Measurements from ENCODE around the gene ERBB4.

Gene ERBB4

GRCh38 chr2:211837706-211838105, 700.9 kb downstream of the ERBB4 start:
- FAIRE-seq (no peak), DNase-seq (ENCODE audit: low spot score) (no peak)

- DNase-seq (ENCODE audit: low spot score), result no peak
- FAIRE-seq, result no peak
Measured at GRCh38 chr2:211837206-211837605, 701.4 kb downstream of the ERBB4 start.

- DNase-seq (ENCODE audit: low spot score), result no peak
Measured at GRCh38 chr2:211836409-211836808, 702.2 kb downstream of the ERBB4 start.

GRCh38 chr2:211835695-211836094, 702.9 kb downstream of the ERBB4 start:
- no peak for DNase-seq (ENCODE audit: low spot score)
- FAIRE-seq, result no peak

More at GRCh38 chr2:211836409-211836808, 702.2 kb downstream of the ERBB4 start:
- FAIRE-seq, result no peak

GRCh38 chr2:211833582-211834279, 704.9 kb downstream of the ERBB4 start:
- FAIRE-seq, result no peak
- DNase-seq (ENCODE audit: low spot score), result no peak

- no peak for FAIRE-seq
Measured at GRCh38 chr2:211829725-211830124, 708.9 kb downstream of the ERBB4 start.

GRCh38 chr2:211823886-211824479, 714.6 kb downstream of the ERBB4 start:
- FAIRE-seq (no peak), DNase-seq (ENCODE audit: low spot score) (no peak)

More at GRCh38 chr2:211829725-211830124, 708.9 kb downstream of the ERBB4 start:
- no peak for DNase-seq (ENCODE audit: low spot score)

GRCh38 chr2:211822686-211823335, 715.8 kb downstream of the ERBB4 start:
- DNase-seq (ENCODE audit: low spot score) (no peak), FAIRE-seq (no peak)

GRCh38 chr2:211816754-211817153, 721.8 kb downstream of the ERBB4 start:
- DNase-seq (ENCODE audit: low spot score), result no peak
- no peak for FAIRE-seq

- FAIRE-seq (no peak), DNase-seq (ENCODE audit: low spot score) (no peak)
Measured at GRCh38 chr2:211812587-211812986, 726.0 kb downstream of the ERBB4 start.

- FAIRE-seq (no peak), DNase-seq (ENCODE audit: low spot score) (no peak)
Measured at GRCh38 chr2:211802666-211803065, 735.9 kb downstream of the ERBB4 start.

GRCh38 chr2:211800001-211800400, 738.6 kb downstream of the ERBB4 start:
- no peak for DNase-seq (ENCODE audit: low spot score)

GRCh38 chr2:211798868-211799267, 739.7 kb downstream of the ERBB4 start:
- DNase-seq (ENCODE audit: low spot score) (no peak), FAIRE-seq (no peak)

More at GRCh38 chr2:211800001-211800400, 738.6 kb downstream of the ERBB4 start:
- FAIRE-seq, result no peak

- FAIRE-seq, result no peak
- no peak for DNase-seq (ENCODE audit: low spot score)
Measured at GRCh38 chr2:211793690-211794089, 744.9 kb downstream of the ERBB4 start.

GRCh38 chr2:211789982-211790381, 748.6 kb downstream of the ERBB4 start:
- DNase-seq (ENCODE audit: low spot score) (no peak), FAIRE-seq (no peak)

- no peak for FAIRE-seq
Measured at GRCh38 chr2:211766689-211767088, 771.9 kb downstream of the ERBB4 start.

GRCh38 chr2:211762479-211762878, 776.1 kb downstream of the ERBB4 start:
- no peak for DNase-seq (ENCODE audit: low spot score)
- FAIRE-seq, result no peak

More at GRCh38 chr2:211766689-211767088, 771.9 kb downstream of the ERBB4 start:
- DNase-seq (ENCODE audit: low spot score), result no peak

- FAIRE-seq (no peak), DNase-seq (ENCODE audit: low spot score) (no peak)
Measured at GRCh38 chr2:211760103-211760502, 778.5 kb downstream of the ERBB4 start.

GRCh38 chr2:211756266-211756665, 782.3 kb downstream of the ERBB4 start:
- no peak for FAIRE-seq

GRCh38 chr2:211755187-211755586, 783.4 kb downstream of the ERBB4 start:
- no peak for DNase-seq (ENCODE audit: low spot score)
- FAIRE-seq, result no peak

More at GRCh38 chr2:211756266-211756665, 782.3 kb downstream of the ERBB4 start:
- DNase-seq (ENCODE audit: low spot score), result no peak

- FAIRE-seq, result no peak
- DNase-seq (ENCODE audit: low spot score), result no peak
Measured at GRCh38 chr2:211751848-211752247, 786.8 kb downstream of the ERBB4 start.

- FAIRE-seq, result no peak
- DNase-seq (ENCODE audit: low spot score), result no peak
Measured at GRCh38 chr2:211748339-211748738, 790.3 kb downstream of the ERBB4 start.
